DND-41 (cell line): ENCODE measurements around the gene C19orf33.

Experiments used
- ATAC-seq: fragments of 200-7000 bp; cut with Tn5 transposase; 3 replicates; pipeline ENCODE4 v1.9.1; 2021; ENCODE audit warnings: low read depth; ENCODE audit not compliant: insufficient read depth
- DNase-seq: peaks from one replicate; pipeline ENCODE4 v3.0.0-alpha.2; 2020
- H2AFZ ChIP-seq: 2 replicates; pipeline ENCODE4 v1.6.0; 2012; ENCODE audit warnings: low read depth, low read length
- H3K27ac ChIP-seq: 2 replicates; pipeline ENCODE4 v1.5.1; 2012; ENCODE audit warnings: low read length, inconsistent platforms
- H3K27me3 ChIP-seq: fragments of 200-600 bp; sonication (generic); 2 replicates; pipeline ENCODE4 v1.6.0; 2012; ENCODE audit warnings: low read length, mild to moderate bottlenecking, inconsistent platforms; ENCODE audit not compliant: insufficient read depth, poor library complexity
- H3K36me3 ChIP-seq: 2 replicates; pipeline ENCODE4 v1.5.1; 2012; ENCODE audit warnings: low read length, inconsistent platforms; ENCODE audit not compliant: insufficient read depth
- H3K4me1 ChIP-seq: 2 replicates; pipeline ENCODE4 v1.5.1; 2012; ENCODE audit warnings: mild to moderate bottlenecking, low read length; ENCODE audit not compliant: insufficient read depth
- H3K4me2 ChIP-seq: 2 replicates; pipeline ENCODE4 v1.6.0; 2012; ENCODE audit warnings: mild to moderate bottlenecking, moderate library complexity, low read length, inconsistent platforms; ENCODE audit not compliant: insufficient read depth
- H3K4me3 ChIP-seq, 2 experiments: fragments of 200-600 bp in 1 of 2; shearing (Covaris generic) in 1 of 2; 2 replicates each; pipeline ENCODE4 v1.5.1; 2012 to 2016; ENCODE audit warnings: inconsistent platforms in 2 of 2, low read length in 2 of 2, mild to moderate bottlenecking in 2 of 2, low read depth in 1 of 2, moderate library complexity in 1 of 2
- H3K79me2 ChIP-seq: 2 replicates; pipeline ENCODE4 v1.6.0; 2012; ENCODE audit warnings: low read length, inconsistent platforms; ENCODE audit not compliant: insufficient read depth
- H3K9ac ChIP-seq: 2 replicates; pipeline ENCODE4 v1.6.0; 2012; ENCODE audit warnings: low read depth, mild to moderate bottlenecking, inconsistent platforms, low read length, moderate library complexity
- H3K9me3 ChIP-seq: 2 replicates; pipeline ENCODE4 v1.5.1; 2012; ENCODE audit warnings: low read length, moderate library complexity, mild to moderate bottlenecking, inconsistent platforms; ENCODE audit not compliant: insufficient read depth, severe bottlenecking
- H4K20me1 ChIP-seq: 2 replicates; pipeline ENCODE4 v1.6.0; 2012; ENCODE audit warnings: low read length; ENCODE audit not compliant: insufficient read depth
- CTCF ChIP-seq: IDR thresholded peaks from 2 replicates; pipeline ENCODE4 v1.5.1; 2012; ENCODE audit warnings: borderline replicate concordance, low read length, moderate library complexity, mild to moderate bottlenecking; ENCODE audit not compliant: poor library complexity, severe bottlenecking; ENCODE audit errors: extremely low read depth
- EZH2 ChIP-seq: IDR thresholded peaks from 3 replicates; pipeline ENCODE4 v1.6.1; 2012; ENCODE audit warnings: borderline replicate concordance, low read depth, mild to moderate bottlenecking, moderate library complexity, low read length, inconsistent platforms; ENCODE audit not compliant: severe bottlenecking

The C19orf33 gene

DNA sequence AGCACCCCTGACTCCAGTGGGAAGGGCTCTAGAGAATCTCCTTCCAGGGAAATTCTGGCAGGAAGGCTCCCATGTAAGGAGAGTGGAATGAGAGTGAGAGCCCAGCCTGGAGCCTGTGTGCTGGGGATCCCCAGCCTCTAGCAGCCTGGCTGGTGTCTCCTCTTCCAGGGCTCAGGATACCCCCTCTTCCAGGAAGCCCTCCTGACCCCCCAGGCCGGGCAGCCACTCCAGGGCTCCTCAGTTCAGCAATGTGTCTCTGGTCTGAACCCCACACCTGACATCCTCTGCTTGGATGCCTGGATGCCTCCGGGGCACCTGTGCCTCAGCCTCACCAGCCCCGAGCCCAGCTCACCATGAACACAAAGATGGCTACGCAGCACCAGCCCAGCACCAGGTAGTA is 3.0 kb downstream of the C19orf33 start:
- Histone ChIP-seq H2AFZ (no peak overlapping the region), H3K4me2 (no peak overlapping the region), H3K36me3 (peaks cover 41% of the 10 kb centered on the region), H3K79me2 (peaks cover 13% of the 10 kb centered on the region), H3K4me1 (no peaks in the 10 kb centered on the region), H4K20me1 (0 out of 2 replicates have a peak, but pooled peaks cover 9% of the 10 kb centered on the region), H3K27me3 (no peaks in the 10 kb centered on the region), H3K9me3 (no peaks in the 10 kb centered on the region), H3K27ac (no peak overlapping the region), H3K4me3 (no peak overlapping the region), H3K9ac (no peak overlapping the region)
- DNase-seq: no peak
- TF ChIP-seq EZH2 (no peak), CTCF (no peak)
- no peak for ATAC-seq

DNA sequence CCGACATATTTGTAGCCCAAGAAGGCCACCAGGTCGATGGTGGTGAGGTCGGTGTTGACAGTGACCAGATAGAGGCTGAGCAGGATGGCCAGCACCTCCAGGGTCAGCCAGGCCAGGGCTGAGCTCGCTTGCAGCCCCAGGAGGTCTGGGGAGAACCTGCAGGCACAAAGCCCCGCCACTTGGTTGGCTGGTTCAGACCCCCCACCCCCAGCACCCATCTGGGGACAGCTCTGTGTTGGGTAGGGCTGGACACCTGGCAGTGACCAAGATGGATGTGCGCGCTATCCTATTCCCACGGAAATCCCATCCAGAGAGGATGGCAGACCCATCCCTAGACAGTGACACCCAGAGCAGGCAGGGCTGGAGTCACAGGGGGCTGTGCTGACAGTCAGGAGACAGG is 3.5 kb downstream of the C19orf33 start:
- Histone ChIP-seq H3K4me3 (no peak overlapping the region), H3K36me3 (peaks cover 41% of the 10 kb centered on the region), H4K20me1 (0 out of 2 replicates have a peak, but pooled peaks cover 9% of the 10 kb centered on the region), H3K27ac (no peak overlapping the region), H3K9me3 (no peaks in the 10 kb centered on the region), H3K9ac (no peak overlapping the region), H3K79me2 (peaks cover 18% of the 10 kb centered on the region), H3K4me1 (no peaks in the 10 kb centered on the region), H3K27me3 (no peaks in the 10 kb centered on the region), H2AFZ (no peak overlapping the region), H3K4me2 (no peak overlapping the region)
- TF ChIP-seq EZH2: no peak
- no peak for TF ChIP-seq CTCF
- ATAC-seq (no peak), DNase-seq (no peak)

GRCh38 chr19:38308006-38308766 is 4.1 kb downstream of the C19orf33 start:
- no peak overlapping the region for H2AFZ ChIP-seq
- no peak overlapping the region for H3K9ac ChIP-seq
- TF ChIP-seq CTCF (no peak), EZH2 (no peak)
- no peak overlapping the region for H3K4me3 ChIP-seq
- peaks cover 18% of the 10 kb centered on the region for H3K79me2 ChIP-seq
- no peaks in the 10 kb centered on the region for H3K9me3 ChIP-seq
- no peak overlapping the region for H3K27ac ChIP-seq
- H3K4me2 ChIP-seq: no peak overlapping the region
- H3K4me1 ChIP-seq: no peaks in the 10 kb centered on the region
- no peak for ATAC-seq
- H4K20me1 ChIP-seq: 0 out of 2 replicates have a peak, but pooled peaks cover 9% of the 10 kb centered on the region
- no peaks in the 10 kb centered on the region for H3K27me3 ChIP-seq
- peaks cover 41% of the 10 kb centered on the region for H3K36me3 ChIP-seq
- no peak for DNase-seq
